Naive thymus-derived CD8-positive, alpha-beta T cell (primary cell): ENCODE results near the gene PIGN. TPM values are rescaled to one million over a fixed set of nuclear protein-coding genes. Genes with fewer than 3 reads are reported as not detected.

Experiments
- ATAC-seq, 2 donors: fragments of 150-1000 bp; cut with Tn5 transposase in 1 of 2; sonication (Bioruptor Pico), chemical (Tn5 transposase) in 1 of 2; 1 replicate in 1 of 2; 2 replicates in 1 of 2; pipeline ENCODE4 v1.10.0; 2021; ENCODE audit warnings: mild to moderate bottlenecking in 2 of 2, moderate library complexity in 2 of 2
- POLR2A ChIA-PET: fragments of 350-600 bp; sonication (Branson Sonifier 250); formaldehyde crosslinking; loops from one replicate; lab custom pipeline; 2021; ENCODE audit warnings: antibody characterized with exemption; lab: Charles Lee
- DNase-seq, 10 donors: peaks; one replicate each; pipeline versions ENCODE4 v3.0.0 to v3.0.0-alpha.2; 2020 to 2022
- H3K27ac Mint-ChIP-seq, 10 donors: one replicate each; pipeline ENCODE4 v1.8.0; 2020 to 2022; ENCODE audit warnings: mild to moderate bottlenecking in 10 of 10, mixed read lengths in 10 of 10, moderate library complexity in 4 of 10, inconsistent platforms in 1 of 10
- H3K27me3 Mint-ChIP-seq, 5 donors: one replicate each; pipeline ENCODE4 v1.8.0; 2021 to 2022; ENCODE audit warnings: mixed read lengths in 5 of 5
- H3K36me3 Mint-ChIP-seq, 3 donors: one replicate each; pipeline ENCODE4 v1.8.0; 2020 to 2022; ENCODE audit warnings: mixed read lengths in 3 of 3, mild to moderate bottlenecking in 2 of 3, inconsistent platforms in 1 of 3
- H3K4me1 Mint-ChIP-seq, 4 donors: one replicate each; pipeline ENCODE4 v1.8.0; 2021 to 2022; ENCODE audit warnings: mixed read lengths in 4 of 4
- H3K4me3 Mint-ChIP-seq, 10 donors: one replicate each; pipeline ENCODE4 v1.8.0; 2020 to 2022; ENCODE audit warnings: mild to moderate bottlenecking in 10 of 10, mixed read lengths in 10 of 10, moderate library complexity in 6 of 10, inconsistent platforms in 1 of 10
- H3K9me3 Mint-ChIP-seq, 9 donors: one replicate each; pipeline ENCODE4 v1.8.0; 2020 to 2022; ENCODE audit warnings: mixed read lengths in 9 of 9, mild to moderate bottlenecking in 3 of 9, inconsistent platforms in 1 of 9, moderate library complexity in 1 of 9
- polyA plus RNA-seq, 3 donors: library from polyadenylated mRNA; unstranded; fragments of 300-500 nt; fragmentation: Illumina TruSeq; gene quantifications; one replicate each; pipeline ENCODE4 v1.2.3, GENCODE V29; 2021
- total RNA-seq, 8 experiments: library from RNA in 2 of 8; stranded (reverse) in 2 of 8; gene quantifications; one replicate each; pipeline ENCODE4 v1.2.3 and lab custom pipeline; 2021 to 2026

The PIGN gene
- total and polyA plus RNA-seq, 5 experiments from 2014 or later = 10.9 to 28.5 (median 13.4) TPM

DNA sequence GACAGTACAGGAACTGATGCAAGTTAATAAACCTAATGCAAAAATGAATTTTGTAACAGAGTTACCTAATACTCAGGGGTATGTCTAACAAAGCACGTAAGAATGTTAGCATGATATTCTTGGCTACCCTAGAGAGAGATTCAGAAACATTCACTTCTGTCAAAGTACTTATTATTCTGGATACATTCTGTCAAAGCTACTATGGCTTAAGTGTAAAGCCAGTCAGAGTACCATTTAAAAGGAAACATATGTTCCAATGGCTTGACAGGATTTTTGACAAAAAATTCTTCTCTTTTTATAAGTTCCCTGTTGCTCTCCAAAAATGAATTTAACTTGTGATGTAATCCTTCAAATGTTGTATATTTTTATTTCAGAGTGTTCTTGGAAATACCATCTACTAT, 85.5 kb downstream of the PIGN start:
- H3K9me3 Mint-ChIP-seq = peaks cover 0 to 9% (median 0%) of the 10 kb centered on the region in 9 donors
- H3K27ac Mint-ChIP-seq = no peak overlapping the region
- H3K27me3 Mint-ChIP-seq = no peaks in the 10 kb centered on the region
- ATAC-seq (no peak), DNase-seq (no peak)
- no peak overlapping the region for H3K4me3 Mint-ChIP-seq
- POLR2A ChIA-PET = no interaction called here
- peaks cover 27 to 61% (median 39%) of the 10 kb centered on the region in 3 donors for H3K36me3 Mint-ChIP-seq
- H3K4me1 Mint-ChIP-seq = peaks cover 2 to 14% (median 7%) of the 10 kb centered on the region in 4 donors

DNA sequence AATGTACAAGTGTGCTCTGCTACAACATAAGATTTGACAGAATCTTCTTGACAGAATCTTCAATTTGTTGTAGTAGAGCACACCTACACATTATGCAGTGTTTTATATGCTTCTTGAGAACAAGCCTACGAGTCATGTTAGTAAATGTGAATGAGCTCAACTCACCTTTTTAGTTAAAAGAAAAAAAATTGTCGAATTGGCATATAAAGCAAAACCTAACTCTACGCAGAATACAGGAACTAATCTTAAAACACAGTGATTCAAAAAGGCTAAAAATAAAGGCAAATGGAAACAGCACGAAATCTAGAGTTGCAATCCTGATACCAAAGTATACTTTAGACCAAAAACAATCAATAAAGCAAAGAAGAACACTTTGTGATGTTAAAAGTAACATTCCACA, 87.9 kb downstream of the PIGN start:
- Mint-ChIP-seq H3K4me1 (peaks cover 2 to 14% (median 7%) of the 10 kb centered on the region in 4 donors), H3K9me3 (peaks cover 0 to 9% (median 0%) of the 10 kb centered on the region in 9 donors), H3K27me3 (no peaks in the 10 kb centered on the region), H3K27ac (no peak overlapping the region), H3K36me3 (peaks cover 27 to 58% (median 41%) of the 10 kb centered on the region in 3 donors), H3K4me3 (no peak overlapping the region)
- DNase-seq (no peak), ATAC-seq (no peak)
- POLR2A ChIA-PET = no interaction called here

DNA sequence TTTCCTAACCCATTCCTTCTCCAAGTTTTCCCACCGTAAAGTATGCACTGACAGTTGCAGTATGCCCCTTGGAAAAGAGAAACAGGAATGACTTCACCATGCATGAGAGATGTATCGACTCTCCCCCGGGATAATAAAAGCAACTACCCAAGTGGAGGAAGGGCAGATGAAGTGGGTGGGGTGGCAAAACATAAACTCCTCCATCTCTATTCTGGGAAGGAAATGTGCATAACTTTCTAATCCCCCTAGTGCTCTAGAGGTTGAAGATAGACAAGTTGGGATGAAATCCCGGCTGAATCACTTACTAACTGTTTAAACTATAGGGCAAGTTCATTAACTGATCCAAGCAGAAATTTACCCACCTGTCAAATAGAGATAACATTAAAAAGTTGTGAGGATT, 89.2 kb downstream of the PIGN start:
- POLR2A ChIA-PET = no interaction called here
- Mint-ChIP-seq H3K36me3 (peaks cover 27 to 54% (median 40%) of the 10 kb centered on the region in 3 donors), H3K9me3 (peaks cover 0 to 9% (median 0%) of the 10 kb centered on the region in 9 donors)

DNA sequence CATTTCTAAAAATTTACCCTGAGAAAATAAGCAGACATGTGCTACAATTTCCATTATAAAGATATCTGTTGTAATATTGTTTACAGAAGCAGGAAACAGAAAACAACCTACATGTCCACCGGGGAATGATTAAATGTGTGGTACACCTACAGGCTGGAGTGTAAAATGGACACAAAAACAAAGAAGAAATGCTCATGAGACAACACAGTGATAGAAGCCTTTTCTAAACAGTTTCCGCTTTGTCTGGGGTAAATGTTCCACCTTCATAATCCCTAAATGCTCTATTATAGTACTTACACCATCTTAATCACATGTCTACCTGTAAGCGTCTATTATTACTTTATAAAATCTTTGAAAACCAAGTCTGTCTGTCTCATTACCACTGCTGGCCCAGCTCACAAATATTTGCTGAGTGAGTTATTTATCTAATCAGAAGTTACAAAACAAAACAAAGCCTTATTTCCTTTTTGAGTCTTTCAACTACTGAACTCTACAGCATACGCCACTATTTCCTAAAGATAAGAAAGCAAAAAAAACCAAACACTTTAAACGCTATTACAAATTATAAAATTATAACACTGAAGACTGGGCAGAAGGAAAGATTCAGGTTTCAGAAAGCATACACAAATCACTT, 95.3 kb downstream of the PIGN start:
- H3K27me3 Mint-ChIP-seq = no peaks in the 10 kb centered on the region
- POLR2A ChIA-PET = no interaction called here
- no peaks in the 10 kb centered on the region for H3K9me3 Mint-ChIP-seq
- H3K4me3 Mint-ChIP-seq = no peak overlapping the region
- DNase-seq (no peak), ATAC-seq (no peak)
- peaks cover 11 to 26% (median 19%) of the 10 kb centered on the region in 4 donors for H3K4me1 Mint-ChIP-seq
- peak overlapping the region in 1 of 10 donors; percentile 14 for H3K27ac Mint-ChIP-seq
- peaks cover 0 to 12% (median 5%) of the 10 kb centered on the region in 3 donors for H3K36me3 Mint-ChIP-seq

More for the DNA sequence above, 89.2 kb downstream of the PIGN start:
- DNase-seq (no peak), ATAC-seq (no peak)
- no peaks in the 10 kb centered on the region for H3K27me3 Mint-ChIP-seq
- no peak overlapping the region for H3K4me3 Mint-ChIP-seq
- no peak overlapping the region for H3K27ac Mint-ChIP-seq
- peaks cover 2 to 14% (median 7%) of the 10 kb centered on the region in 4 donors for H3K4me1 Mint-ChIP-seq

DNA sequence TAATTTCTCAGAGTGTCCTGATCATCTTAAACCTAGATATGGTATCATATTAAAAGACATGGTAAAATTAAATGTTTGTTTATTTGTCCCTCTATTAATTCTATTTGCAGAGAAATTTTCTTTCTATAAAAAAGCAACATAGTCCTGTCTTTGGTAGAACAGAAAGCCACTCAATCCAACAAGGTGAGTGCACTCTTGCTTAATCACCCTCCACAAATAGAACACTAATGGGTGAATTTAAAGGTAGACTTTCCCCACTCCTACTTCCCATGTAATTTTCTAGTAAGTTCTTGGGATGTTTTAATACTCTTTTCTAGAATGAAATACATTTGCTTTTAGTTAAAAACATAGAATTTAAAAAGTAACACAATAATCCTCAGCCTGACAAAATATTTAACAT, 97.7 kb downstream of the PIGN start:
- no peak overlapping the region for H3K4me3 Mint-ChIP-seq
- H3K4me1 Mint-ChIP-seq = peaks cover 18 to 41% (median 29%) of the 10 kb centered on the region in 4 donors
- POLR2A ChIA-PET = no interaction called here
- peaks cover 0 to 16% (median 16%) of the 10 kb centered on the region in 3 donors for H3K36me3 Mint-ChIP-seq
- H3K9me3 Mint-ChIP-seq = no peaks in the 10 kb centered on the region
- ATAC-seq = no peak
- no peak for DNase-seq
- H3K27ac Mint-ChIP-seq = no peak overlapping the region
- H3K27me3 Mint-ChIP-seq = no peaks in the 10 kb centered on the region

DNA sequence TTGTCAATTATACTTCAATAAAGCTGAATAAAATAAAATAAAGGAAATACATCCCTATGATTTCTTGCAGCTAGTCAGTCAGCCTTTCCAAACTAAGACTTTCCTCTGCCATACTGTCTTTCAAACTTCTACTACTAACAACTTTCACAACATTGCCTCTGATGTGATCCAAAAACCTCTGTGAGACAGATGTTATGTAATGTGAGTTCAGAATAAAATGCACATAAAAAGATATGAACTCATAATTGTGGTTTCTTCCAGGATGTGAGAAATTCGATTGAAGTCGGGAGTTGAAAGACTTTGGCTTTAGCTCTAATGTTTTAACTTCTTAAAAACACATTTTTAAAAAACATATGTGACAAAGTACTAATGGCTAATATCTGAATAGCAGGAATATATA, 98.7 kb downstream of the PIGN start:
- ATAC-seq (peak; percentile 94), DNase-seq (peak in 5 of 10 donors; percentile 1 to 70 (median 41))
- peaks cover 18 to 41% (median 29%) of the 10 kb centered on the region in 4 donors for H3K4me1 Mint-ChIP-seq
- no peaks in the 10 kb centered on the region for H3K9me3 Mint-ChIP-seq
- peak overlapping the region in 2 of 10 donors; percentile 12 to 76 for H3K27ac Mint-ChIP-seq
- H3K36me3 Mint-ChIP-seq = peaks cover 0 to 18% (median 16%) of the 10 kb centered on the region in 3 donors
- no peaks in the 10 kb centered on the region for H3K27me3 Mint-ChIP-seq
- POLR2A ChIA-PET = interaction anchor here (1.5 kb wide), 1 partner anchor 15 kb away, joined by 4 read pairs; no protein-coding TSS in a partner anchor
- H3K4me3 Mint-ChIP-seq = peak overlapping the region in 7 of 10 donors; percentile 6 to 47 (median 26)

DNA sequence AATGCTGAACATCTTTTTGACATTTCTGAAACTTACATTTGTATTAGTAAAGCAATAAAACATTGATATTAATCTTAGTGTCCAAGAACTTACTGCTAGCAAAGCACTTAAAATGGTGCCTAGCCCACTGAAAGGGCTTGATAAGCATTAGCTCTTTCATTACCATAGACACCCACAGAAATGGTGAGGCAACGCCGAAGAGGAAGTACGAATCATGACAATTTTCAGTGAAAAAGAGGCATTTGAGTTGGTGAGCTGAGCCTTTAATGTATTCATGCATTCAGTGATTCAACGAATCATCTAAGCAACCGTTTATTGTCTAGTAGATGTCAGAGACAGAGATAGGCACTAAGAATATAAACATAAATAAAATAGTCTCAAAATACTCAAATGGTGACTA, 101.1 kb downstream of the PIGN start:
- H3K36me3 Mint-ChIP-seq = peaks cover 0 to 25% (median 18%) of the 10 kb centered on the region in 3 donors
- no peaks in the 10 kb centered on the region for H3K27me3 Mint-ChIP-seq
- no peak for ATAC-seq
- DNase-seq = no peak
- H3K27ac Mint-ChIP-seq = peak overlapping the region in 3 of 10 donors; percentile 2 to 59 (median 57)
- peaks cover 18 to 41% (median 29%) of the 10 kb centered on the region in 4 donors for H3K4me1 Mint-ChIP-seq
- H3K4me3 Mint-ChIP-seq = peak overlapping the region in 2 of 10 donors; percentile 7 to 24
- H3K9me3 Mint-ChIP-seq = no peaks in the 10 kb centered on the region
- POLR2A ChIA-PET = no interaction called here

DNA sequence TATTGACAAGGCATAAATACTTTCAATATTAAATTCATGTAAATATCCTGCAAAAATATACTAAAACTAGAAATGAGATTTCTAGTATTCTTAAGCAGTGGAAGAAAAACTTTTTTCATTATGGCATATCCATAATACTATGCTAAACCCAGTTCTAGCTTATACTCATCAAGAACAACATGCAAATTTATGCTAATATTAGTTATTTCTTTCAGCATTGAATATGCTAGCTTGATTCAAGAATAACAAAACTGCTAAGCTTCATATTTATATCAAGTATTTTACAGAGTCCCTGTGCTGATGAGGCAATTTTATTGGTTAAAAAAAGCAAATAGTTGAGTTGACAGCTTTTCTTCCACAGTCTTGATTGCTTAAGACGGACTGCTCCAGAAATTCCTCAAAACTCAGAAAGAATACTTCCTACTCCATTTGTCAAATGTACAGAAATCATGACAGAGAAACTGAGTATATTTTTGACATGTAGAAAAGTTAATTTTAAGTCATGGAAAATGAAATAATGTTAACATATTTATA, 105.0 kb downstream of the PIGN start:
- POLR2A ChIA-PET = no interaction called here

DNA sequence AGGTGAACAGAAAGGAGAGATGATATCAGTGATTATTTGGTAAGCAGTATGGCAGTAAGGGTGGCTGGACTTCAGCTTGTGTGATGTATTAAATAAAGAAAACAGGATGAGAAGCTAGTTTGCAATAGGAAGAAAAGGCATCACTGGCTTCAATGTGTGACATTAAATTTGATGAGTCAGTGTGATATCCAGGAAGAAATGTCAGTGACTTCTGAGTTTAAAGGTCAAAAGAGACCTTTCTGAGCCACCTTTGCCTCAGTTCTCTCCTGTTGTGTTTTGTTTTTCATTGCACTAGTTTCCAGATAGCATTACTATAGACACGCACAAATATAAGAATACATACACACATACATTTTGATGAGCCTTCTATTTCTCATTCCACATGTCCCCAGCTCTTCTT, 105.6 kb downstream of the PIGN start:
- DNase-seq = no peak
- H3K4me1 Mint-ChIP-seq = peaks cover 5 to 12% (median 10%) of the 10 kb centered on the region in 4 donors
- H3K27me3 Mint-ChIP-seq = no peaks in the 10 kb centered on the region
- peaks cover 0 to 27% (median 21%) of the 10 kb centered on the region in 3 donors for H3K36me3 Mint-ChIP-seq
- POLR2A ChIA-PET = no interaction called here
- no peaks in the 10 kb centered on the region for H3K9me3 Mint-ChIP-seq
- H3K27ac Mint-ChIP-seq = no peak overlapping the region
- no peak for ATAC-seq
- H3K4me3 Mint-ChIP-seq = no peak overlapping the region

More for the DNA sequence above, 105.0 kb downstream of the PIGN start:
- Mint-ChIP-seq H3K27ac (no peak overlapping the region), H3K9me3 (no peaks in the 10 kb centered on the region), H3K36me3 (peaks cover 0 to 29% (median 25%) of the 10 kb centered on the region in 3 donors), H3K27me3 (no peaks in the 10 kb centered on the region), H3K4me3 (no peak overlapping the region), H3K4me1 (peaks cover 9 to 17% (median 13%) of the 10 kb centered on the region in 4 donors)
- no peak for ATAC-seq
- DNase-seq = no peak

DNA sequence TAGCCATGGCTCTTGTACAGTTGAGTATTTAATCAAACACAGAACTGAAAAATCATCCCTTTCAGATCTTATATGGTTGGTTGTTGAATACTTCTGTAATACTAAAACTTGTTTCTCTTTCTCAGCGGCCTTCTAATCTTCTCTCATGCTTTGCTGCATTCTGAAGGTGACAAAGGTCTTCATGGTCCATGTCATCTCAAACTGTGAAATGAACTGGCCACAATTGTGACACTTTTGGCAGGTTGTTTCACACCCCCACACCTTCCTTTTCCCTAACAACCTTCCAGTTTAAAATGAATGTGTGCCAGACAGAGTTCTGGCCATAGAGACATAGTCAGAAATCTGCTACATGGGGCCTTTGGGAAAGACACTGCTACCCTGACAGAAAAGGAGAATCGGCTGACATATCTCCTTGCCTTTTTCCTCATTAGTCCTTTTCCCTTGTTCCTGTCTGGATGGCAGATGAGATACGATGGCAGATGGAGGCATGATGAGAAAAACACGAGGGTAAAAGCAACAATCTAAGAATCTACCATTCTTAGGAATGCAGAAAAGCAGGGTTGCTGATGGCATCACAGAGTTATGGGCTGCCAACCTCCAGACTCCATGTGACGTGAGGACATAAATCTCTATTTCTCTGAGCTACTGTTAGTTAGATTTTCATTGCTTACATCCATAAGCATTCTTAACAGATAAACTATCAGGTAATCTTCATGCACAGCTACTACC, 106.5 kb downstream of the PIGN start:
- POLR2A ChIA-PET = no interaction called here
- Mint-ChIP-seq H3K4me3 (no peak overlapping the region), H3K9me3 (no peaks in the 10 kb centered on the region), H3K4me1 (peaks cover under 1 to 4% (median 2%) of the 10 kb centered on the region in 4 donors), H3K27ac (no peak overlapping the region), H3K27me3 (no peaks in the 10 kb centered on the region), H3K36me3 (peaks cover 0 to 20% (median 18%) of the 10 kb centered on the region in 3 donors)
- DNase-seq (no peak), ATAC-seq (no peak)

DNA sequence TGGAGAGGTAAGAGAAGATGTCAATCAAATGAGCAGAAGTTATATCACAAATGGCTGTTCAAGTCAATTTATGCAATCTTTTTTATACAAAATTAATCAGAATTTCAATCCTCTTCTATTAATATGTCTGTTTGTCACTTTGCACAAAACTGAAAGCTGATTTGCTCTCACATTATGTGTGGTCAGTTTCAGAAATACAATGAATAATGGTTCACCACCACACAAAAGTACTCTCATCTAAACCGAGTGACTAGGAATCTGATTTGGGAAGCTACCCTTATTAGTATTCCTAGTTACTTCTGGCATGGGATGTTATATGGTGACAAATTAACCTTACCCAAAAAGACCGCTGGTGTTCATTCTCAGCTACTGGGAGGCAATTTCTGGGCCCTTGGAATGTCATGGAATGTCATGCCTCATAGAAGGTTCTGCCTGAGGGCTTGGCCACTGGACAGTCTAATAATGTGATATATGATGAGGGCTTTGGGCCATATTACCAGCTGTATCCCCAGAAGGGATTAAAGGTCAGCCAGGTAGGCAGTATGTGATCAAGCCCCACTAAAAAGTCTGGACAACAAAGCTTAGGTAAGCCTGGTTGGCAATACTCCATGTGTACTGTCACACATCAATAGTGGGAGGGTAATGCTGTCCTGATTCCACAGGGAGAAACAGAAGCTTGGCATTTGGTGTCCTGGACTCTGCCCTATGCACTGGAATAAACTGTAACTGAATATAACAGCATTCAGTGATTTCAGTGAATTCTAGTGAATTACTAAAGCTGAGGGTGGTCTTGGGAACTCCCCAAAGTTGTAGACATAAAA, 113.2 kb downstream of the PIGN start:
- peaks cover 0 to 2% (median 0%) of the 10 kb centered on the region in 9 donors for H3K9me3 Mint-ChIP-seq
- DNase-seq (no peak), ATAC-seq (no peak)
- H3K36me3 Mint-ChIP-seq = peaks cover 9 to 26% (median 23%) of the 10 kb centered on the region in 3 donors
- H3K4me3 Mint-ChIP-seq = no peak overlapping the region
- H3K4me1 Mint-ChIP-seq = no peaks in the 10 kb centered on the region
- POLR2A ChIA-PET = interaction anchor here (0.7 kb wide), 1 partner anchor 14 kb away, joined by 4 read pairs; no protein-coding TSS in a partner anchor
- H3K27ac Mint-ChIP-seq = no peak overlapping the region
- H3K27me3 Mint-ChIP-seq = no peaks in the 10 kb centered on the region

DNA sequence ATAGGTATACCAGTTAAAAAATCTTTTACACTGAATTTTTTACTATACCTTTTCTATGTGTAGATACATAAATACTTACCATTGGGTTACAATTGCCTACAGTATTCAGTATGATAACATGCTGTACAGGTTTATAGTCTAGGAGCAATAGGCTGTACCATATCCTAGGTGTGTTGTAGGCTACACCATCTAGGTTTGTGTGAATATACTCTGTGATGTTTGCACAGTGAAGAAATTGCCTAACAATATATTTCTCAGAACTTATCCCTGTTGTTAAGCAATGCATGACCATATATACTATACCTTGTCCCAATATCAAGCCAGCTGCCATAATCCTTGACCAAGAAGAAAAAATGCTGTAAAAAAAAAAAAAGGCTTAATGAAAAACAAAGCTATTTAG, 114.5 kb downstream of the PIGN start:
- POLR2A ChIA-PET = no interaction called here
- Mint-ChIP-seq H3K27me3 (no peaks in the 10 kb centered on the region), H3K9me3 (peaks cover 0 to 7% (median 0%) of the 10 kb centered on the region in 9 donors), H3K4me3 (no peak overlapping the region), H3K4me1 (no peaks in the 10 kb centered on the region), H3K36me3 (peaks cover 16 to 34% (median 32%) of the 10 kb centered on the region in 3 donors), H3K27ac (no peak overlapping the region)
- DNase-seq (no peak), ATAC-seq (no peak)
